AG08395 (cell line): ENCODE results near the gene RHOA.
"Not testable (repeated sequence)": the region's sequence is repeated elsewhere in the genome, so short reads cannot be mapped to it uniquely, and the experiment has no call there.

Experiments used
- DNase-seq: peaks from one replicate; pipeline ENCODE4 v3.0.0; 2012; ENCODE audit warnings: mixed read lengths, low spot score

The RHOA gene

DNA sequence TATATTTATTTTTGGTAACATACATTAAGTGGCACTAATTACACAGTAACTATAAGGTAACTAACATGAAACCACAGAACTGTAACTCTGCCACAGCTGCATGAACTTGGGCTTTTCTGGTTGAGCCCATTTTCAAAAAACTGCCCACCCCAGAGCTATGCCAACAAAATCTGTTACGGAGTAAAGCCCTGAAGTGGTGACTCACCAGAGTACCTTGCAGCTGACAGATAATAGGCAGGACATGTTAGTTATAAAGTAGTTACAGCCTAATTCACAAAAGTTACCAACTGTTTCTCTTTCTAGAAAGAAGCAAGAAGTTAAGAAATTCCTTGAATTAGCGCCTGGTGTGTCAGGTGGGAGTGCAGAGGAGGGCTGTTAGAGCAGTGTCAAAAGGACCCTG lies 52.2 kb downstream of the RHOA start:
- no peak for DNase-seq

DNA sequence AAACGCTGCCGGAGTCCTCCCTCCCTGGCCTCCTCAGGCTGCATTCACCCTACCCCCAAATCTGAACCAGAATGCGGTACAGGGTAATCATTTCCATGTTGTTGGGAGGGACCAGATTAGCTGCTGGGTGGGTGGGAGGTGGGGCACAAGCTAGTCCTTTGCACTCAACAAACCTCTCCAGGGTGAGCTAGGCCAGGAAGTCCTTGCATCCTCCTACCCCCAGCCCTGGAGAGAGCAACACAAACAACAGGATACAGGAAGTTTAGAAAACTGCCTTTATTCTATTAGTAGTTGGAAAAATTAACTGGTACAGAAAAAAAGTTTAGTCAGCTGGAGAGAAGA lies 52.9 kb downstream of the RHOA start:
- no peak for DNase-seq

DNA sequence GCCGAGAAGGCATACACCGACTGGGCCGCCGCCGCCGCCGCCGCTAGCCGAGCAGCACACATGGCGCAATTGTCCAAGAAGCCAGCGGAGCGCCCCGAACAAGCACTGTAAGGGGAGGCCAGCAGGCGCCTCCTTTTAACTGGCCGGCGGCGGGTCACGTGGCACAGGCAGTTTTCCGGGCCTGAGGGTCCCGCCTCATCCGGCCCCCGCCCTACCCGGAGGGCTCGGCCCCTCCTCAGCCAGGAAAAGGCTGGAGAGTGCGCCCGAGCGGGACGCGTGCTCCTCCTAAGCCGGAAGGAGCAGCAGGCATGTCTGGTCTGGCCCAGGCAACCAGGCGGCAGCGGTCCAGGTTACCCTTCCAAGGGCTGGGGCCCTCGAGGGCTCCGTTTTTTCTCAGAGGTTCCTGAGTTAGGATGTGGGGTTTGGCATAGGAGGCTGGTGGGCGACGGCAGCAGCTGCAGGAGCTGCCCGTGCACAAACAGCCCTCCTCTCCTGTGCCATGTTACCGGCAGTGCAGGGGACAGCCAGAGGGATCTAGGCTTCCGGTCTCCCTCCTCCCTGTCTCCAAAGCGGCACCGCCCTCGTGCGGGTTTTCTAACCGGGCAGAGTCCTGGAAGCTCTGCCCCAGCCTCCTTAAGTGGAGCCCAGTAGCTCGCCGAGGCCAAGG lies 53.4 kb downstream of the RHOA start, which contains the start of gene GPX1:
Gene GPX1, minus strand, starts transcription at position 137 of the 667 bp plus-strand sequence. Its CDS starts 75 bp downstream, at position 62.
- DNase-seq, result peak; percentile 93

DNA sequence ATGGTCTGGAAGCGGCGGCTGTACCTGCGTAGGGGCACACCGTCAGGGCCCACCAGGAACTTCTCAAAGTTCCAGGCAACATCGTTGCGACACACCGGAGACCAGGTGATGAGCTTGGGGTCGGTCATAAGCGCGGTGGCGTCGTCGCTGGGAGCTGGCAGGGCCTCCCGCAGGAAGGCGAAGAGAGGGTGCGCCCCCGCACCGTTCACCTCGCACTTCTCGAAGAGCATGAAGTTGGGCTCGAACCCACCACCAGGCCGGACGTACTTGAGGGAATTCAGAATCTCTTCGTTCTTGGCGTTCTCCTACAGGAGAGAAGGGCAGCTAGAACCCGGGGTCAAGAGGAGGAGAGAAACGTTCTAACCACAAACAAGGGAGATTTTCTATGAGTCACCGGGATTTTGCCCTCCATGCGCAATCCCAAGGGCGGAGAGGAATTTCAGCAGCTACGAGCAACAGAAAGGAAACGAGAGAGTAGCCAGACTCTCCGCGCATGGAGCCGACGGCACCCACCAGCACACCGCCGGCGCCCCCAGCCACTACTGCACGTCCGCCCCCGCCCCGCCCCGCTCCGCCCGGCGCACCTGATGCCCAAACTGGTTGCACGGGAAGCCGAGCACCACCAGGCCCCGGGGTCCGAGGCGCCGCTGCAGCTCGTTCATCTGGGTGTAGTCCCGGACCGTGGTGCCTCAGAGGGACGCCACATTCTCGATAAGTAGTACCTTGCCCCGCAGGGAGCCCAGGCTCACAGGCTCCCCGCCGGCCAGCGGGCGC lies 54.1 kb downstream of the RHOA start:
- DNase-seq, result peak; percentile 79

DNA sequence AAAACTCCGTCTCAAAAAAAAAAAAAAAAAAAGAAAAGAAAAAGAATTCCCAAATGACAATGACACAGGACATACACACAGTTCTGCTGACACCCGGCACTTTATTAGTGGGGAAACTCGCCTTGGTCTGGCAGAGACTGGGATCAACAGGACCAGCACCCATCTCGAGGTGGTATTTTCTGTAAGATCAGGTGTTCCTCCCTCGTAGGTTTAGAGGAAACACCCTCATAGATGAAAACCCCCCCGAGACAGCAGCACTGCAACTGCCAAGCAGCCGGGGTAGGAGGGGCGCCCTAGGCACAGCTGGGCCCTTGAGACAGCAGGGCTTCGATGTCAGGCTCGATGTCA lies 54.7 kb downstream of the RHOA start:
- DNase-seq, result not testable (repeated sequence)

DNA sequence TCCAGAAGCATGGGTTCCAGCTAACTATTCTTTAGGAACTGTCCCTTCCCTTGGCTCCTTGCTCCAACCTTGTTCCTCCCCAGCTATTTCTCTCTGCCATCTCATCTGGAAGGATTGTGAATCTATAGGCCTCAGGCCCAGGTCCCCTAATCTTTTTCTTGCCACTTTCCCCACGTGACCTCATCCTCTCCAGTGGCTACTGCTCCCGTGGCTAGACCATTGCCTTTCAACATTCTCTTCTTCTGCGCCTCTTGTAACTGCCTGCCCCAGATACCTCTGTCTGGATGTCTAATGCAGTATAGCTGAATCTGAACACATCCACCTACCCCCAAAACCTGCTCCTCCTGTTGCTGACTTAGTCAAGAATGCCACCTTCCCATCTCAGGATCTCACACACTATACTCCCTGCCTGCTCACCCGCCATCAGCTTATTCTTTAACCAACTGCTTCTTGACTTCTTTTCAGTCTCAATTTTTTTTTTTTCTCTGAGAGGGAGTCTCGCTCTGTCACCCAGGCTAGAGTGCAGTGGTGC lies 58.8 kb downstream of the RHOA start:
- no peak for DNase-seq

DNA sequence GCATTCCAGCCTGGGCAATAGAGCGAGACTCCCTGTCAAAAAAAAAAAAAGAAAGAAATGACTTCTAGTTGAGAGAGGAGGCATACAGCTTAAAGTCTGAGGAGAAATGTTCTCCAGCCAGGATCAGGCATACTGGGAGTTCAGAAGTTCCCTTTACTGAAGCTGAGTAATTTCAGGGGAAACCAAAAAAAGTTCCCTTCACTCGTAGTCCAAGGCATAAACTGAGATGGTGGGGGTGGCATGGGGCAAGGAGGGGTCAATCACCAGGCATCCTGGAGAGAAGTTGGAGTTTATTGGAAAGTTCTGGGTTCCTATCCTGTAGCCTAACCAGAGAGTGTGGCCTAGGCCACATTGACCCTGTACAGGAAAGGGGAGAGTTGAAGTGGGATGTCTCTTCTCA lies 59.5 kb downstream of the RHOA start:
- DNase-seq, result no peak

DNA sequence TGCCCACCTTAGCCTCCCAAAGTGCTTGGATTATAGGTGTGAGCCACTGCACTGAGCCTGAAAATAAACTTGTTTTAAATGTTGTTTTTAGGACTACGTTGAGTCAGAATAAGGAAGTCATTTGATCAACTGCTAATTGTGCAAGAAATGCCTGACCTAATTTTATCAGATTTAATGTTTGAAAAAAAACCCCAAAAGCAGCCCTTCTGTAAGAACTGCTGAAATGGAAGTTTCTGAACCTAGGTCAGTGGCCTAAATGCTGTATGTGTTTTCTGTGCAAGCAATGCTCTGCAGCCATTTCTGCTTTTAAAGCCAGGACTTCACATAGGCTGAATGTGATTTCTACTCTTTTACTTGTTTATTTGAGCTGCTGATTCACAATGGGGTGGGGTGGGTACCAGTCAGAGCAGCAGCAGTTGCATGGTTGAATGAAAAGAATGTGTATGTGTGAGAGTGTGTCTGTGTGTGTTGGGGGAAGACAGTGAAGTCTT lies 60.2 kb downstream of the RHOA start:
- DNase-seq, result peak; percentile 68

DNA sequence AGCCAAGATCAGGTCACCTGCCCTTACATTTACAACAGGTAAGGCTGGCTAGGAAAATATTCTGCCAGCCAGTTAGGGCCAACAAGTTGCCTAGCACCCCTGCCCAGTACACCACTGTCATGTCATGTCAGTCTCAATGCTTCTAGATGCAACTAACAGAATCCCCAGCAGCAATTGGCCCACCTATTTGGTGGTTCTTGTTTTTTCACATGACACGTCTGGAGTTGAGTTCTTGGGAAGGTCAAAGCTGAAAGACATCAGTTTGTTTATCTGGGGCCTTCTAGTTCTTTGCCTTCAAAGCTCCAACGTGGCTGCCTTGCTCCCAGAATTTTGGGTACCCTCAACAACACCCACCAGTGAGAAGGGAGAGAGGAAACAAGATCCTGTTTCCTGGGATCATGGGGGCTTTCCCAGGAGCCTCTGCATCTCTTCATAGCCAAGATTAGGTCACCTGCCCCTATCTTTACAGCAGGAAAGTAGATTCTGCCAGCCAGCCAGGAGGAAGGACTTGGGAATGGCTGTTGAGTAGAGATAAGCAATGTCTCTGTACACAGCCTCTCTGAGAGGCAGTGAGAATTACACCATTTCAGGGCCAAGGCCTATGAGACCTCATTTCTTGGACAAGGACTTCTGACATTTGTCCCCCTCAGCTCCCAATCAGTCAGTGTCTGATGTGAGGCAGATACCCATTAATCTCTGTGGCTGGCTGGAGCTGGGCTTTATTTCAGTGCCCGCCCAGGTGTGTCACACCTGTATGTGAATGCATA lies 62.2 kb downstream of the RHOA start:
- DNase-seq, result no peak

DNA sequence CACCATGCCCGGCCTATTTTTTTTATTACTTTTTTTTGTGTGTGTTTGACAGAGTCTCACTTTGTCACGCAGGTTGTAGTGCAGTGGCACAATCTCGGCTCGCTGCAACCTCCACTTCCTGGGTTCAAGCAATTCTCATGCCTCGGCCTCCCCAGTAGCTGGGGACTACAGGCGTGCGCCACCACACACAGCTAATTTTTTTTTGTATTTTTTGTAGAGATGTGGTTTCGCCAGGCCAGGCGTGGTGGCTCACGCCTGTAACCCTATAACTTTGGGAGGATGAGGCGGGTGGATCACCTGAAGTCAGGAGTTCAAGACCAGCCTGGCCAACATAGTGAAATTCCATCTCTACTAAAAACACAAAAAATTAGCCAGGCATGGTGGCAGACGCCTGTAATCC lies 63.4 kb downstream of the RHOA start:
- DNase-seq, result not testable (repeated sequence)

DNA sequence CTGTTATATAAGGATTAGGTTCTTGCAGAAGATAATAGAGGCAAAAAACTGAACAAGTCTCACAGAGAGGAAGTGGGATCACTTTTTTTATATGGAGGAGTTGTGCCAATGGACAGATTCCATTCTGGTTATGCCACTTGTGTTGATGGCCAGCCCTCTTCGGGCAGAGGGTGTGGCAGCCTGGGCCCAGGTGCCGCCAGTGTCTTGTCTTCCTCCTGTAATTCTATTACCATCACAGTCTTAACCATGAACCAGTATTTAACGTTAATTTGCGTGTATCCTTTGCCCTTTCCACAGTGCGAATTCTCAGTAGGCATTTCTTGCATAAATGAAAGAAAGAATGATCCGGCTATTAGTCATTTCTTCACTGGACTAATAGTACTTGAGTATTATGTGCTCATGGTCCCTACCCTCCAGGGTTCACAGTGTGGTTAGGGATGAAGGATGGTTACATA lies 65.0 kb downstream of the RHOA start:
- DNase-seq, result peak; percentile 39

DNA sequence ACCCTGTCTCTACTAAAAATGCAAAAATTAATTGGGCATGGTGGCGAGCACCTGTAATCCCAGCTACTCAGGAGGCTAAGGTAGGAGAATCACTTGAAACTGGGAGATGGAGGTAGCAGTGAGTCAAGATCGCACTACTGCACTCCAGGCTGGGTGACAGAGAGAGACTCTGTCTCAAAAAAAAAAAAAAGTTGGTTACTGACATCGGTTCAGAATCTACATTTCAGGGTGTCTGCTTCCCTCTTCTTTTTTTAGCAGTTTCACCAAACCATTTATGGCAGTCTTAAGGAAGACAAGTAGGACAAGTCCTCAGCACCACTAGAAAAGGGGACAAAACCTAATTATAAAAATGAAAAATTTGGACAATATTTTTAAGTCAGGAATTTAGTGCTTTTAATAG lies 68.6 kb downstream of the RHOA start:
- no peak for DNase-seq

DNA sequence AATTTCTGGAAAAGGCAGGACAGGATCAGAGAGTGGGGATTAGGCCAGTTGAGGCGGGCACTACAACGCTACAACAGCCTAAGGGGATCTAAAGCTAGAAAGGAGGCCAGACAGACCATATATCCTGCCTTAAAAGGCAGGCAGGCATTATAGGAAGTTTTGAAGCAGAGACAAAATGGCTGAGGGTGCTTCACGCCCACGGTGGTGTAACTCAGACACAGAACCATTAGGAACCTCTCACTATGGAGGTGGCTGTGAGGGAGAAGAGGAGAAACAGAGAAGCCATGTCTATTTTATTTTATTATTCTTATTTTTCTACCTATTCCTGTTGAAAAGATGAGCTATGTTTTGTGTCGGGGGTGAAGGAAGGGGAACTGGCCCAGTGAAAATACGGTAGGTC lies 69.8 kb downstream of the RHOA start:
- DNase-seq, result no peak

DNA sequence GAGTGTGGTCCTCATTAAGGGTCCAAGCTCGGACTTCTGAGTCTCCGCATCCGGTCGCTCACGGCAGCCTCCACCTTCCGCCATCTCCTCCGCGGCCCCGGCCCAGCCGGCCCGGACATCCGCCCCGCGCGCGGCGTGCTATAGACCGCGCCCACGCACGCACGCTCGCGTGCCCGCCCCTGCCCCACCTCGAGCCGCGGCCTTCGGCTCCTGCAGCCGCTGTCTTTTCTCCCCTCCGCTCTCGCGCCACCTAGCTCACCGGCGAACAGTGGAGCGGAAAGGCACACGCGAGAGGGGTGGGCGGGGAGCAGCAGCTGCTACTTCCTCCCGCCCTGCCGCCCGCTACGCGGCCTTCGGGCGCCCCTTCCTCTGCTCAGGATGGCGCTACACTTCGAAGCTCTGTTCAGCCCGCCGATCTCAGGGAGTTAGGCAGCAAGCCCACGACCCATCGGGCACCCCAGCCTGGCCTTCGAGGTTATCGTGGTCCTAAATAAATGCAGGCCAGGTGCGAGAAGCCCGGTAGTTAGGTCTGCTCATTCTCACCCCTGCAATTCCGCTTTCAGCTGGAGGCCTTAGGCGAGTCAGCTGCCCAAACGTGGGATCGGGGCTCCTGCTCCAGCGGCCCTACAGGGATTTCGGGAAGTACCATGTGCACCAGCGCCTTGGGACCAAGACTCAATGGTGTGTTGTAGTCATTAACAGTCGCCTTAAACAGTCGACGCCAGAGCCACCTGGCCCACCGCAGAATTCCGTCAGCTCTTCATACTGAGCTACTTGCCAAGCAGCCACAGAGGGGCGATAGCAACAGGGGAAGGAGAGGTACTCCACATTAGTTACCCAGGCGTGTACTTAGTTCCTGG lies 71.6 kb downstream of the RHOA start, which contains the start of gene USP4:
Gene USP4, minus strand, starts transcription at position 113 of the 860 bp plus-strand sequence. Its CDS starts 29 bp downstream, at position 84.
- peak; percentile 84 for DNase-seq

DNA sequence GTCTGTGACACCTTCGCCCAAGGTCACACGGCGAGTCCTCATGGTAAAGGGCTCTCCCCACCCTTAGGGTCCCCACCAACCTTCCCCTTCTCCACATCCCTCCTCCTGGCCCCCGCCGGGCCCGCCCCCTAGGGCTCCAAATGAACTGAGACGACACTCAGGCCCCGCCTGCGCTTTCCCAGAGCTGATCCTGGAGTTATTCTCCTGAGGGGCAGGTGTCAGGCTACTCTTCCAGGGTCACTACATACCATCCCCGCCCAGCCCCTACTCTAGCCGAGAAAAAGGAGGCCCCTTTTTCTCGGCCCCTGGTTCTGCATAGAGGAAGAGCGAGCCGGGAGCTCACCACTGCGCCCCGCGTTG lies 72.2 kb downstream of the RHOA start:
- DNase-seq, result peak; percentile 17

DNA sequence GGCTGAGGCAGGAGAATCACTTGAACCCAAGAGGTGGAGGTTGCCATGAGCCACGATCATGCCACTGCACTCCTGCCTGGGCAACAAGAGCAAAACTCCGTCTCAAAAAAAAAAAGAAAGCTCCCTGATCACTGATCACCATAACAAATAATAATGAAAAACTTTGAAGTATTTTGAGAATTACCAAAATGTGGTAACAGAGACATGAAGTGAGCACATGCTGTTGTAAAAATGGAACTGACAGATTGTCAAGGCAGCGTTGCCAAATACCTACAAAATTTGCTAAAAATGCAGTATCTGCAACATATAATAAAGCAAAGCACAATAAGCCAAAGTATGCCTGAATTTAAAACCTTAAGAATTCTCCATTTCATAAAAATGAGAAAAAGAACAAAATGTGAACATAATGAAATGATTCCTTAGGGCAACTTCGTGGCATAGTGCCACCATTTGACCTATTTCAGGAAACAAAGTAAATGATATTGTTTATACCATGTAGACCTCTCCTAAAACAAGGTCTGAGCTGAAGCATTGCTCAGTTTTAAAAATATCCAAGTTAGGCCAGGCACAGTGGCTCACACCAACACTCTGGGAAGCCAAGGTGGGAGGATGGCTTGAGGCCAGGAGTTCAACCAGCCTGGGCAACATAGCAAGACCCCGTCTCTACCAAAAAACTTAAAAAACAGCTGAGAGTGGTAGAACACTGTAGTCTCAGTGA lies 77.7 kb downstream of the RHOA start:
- no peak for DNase-seq

DNA sequence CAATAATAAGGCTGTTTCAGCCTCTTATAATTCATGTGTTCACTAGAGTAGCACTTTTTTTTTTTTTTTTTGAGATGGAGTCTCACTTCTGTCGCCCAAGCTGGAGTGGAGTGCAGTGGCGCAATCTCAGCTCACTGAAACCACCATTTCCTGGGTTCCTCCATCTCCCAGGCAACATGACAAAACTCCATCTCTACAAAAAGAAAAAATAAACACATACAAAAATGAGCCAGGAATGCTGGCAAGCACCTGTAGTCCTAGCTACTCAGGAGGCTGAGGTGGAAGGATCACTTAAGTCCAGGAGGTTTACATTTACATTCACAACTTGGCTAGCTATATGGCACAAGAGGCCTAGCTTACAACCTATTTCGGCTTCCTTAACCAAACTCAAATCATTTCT lies 78.7 kb downstream of the RHOA start:
- DNase-seq, result no peak

DNA sequence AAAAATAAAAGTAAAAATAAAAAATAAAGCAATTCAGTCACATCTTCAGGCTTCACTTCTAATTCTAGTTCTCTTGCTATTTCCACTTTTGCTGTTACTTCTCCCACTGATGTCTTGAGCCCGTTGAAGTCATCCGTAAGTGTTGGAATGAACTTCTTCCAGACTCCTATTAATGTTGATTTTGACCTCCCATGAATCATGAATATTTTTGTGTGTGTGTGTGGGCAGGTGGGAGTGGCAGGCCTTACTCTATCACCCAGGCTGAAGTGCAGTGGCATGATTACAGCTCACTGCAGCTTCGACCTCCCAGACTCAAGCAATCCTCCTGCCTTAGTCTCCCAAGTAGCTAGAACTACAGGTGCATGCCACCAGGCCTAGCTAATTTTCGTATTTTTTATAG lies 82.6 kb downstream of the RHOA start:
- no peak for DNase-seq

DNA sequence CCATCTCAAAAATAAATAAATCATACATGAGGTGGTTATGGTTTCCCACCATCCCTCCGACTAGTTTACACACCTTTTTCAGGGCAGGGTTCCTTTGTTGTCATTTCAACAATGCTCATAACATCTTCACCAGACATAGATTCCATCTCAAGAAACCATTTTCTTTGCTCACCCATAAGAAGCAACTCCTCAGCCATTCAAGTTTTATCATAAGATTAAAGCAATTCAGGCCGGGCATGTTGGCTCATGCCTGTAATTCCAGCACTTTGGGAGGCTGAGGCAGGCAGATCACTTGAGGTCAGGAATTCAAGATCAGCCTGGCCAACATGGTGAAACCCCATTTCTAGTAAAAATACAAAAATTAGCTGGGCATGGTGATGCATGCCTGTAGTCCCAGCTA lies 83.4 kb downstream of the RHOA start:
- DNase-seq, result not testable (repeated sequence)

DNA sequence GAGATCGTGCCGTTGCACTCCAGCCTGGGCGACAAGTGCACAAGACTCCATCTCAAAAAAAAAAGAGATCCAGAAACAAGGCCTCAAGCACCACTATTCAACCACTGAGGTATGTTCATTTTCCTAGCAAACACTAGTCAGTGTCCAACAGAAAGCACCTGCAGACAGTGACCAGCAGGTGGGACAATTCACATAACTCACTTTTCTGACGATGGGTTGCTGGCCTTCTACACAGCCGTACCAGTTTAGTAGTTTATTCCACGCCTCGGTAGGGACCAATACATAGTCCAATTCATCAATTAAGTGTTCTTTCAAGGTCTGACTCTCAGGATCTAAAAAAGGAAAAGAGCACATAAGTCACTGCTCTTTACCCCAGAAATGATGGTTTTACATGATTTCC lies 84.3 kb downstream of the RHOA start:
- DNase-seq, result no peak

DNA sequence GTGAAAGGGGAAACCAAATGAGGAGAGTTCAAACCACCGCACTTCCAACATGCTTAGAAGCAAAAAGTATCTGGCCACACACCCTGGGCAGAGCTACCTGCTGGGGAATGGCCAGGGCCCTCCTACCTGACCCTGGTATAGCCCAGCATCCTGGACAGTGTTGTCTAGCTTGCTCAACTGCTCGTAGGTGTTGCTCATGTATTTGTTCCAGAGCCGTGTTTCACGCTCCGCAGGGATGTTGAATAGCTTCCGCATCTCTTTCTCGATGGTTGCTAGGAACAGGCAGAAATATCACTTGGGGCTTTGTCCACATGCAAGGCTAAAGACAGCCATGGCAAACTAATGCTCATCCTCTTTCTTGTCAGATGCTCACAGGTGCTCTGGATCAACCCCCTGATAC lies 87.0 kb downstream of the RHOA start:
- DNase-seq, result no peak
